ENCODE data around the gene ABCB8. TPM values are rescaled to one million over a fixed set of nuclear protein-coding genes. Genes with fewer than 3 reads are reported as not detected.

ABCB8 gene
- total and polyA plus RNA-seq, 9 of the 15 experiments (the other 6 are each of a cell fraction or from before 2014, with no cell fraction given), result 7.6 to 106 (median 36.3) TPM

DNA sequence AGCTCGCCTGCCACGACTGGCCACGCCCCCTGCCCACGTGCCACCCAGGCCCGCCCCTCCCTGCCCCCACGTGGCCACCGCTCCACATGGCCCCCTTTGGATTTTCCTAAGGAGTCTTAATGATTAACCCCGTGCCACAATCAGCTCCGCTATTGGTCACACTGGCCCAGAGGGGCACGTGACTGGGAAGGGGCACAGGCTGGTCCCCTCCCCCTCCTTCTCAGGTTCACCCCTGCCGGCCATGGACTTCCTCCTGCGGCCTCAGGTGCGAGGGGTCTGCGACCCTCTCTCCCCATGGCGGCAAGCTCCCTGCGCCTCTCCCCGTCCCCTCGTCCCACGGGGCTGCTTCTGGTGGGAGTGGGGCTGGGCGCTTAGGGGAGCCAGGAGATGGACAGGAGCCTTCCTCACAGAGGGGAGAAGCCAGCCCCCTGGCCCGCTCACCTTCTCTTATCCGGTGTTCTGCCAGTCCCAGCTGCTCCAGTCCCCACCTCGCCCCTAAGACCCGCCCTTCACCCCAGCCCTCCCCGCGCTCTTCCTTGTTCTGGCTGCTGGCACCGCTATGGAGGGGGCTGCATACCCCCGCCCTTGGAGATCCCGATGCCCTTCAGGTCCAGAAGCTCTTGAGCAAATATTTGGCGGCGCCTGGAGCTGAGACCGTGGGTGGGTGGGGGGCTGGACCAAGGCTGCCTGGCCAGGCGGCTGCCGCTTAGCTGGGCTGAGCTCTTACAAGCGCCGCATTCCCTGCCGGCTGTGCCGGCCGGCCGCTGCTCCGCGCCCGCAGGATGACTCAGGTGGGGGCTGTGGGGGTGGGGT is 34.4 kb downstream of the ABCB8 start (continued):
- no peak for TF ChIP-seq CEBPZ (IDR thresholded peaks at IDR 0.05; ENCODE audit: borderline replicate concordance, low read depth, low read length)
- TF ChIP-seq KLF6 (CRISPR knock-in tag; IDR thresholded peaks at IDR 0.05; ENCODE audit: borderline replicate concordance), result no peak
- 0 out of 2 replicates have a peak, but pooled peaks have one; percentile 27 for TF ChIP-seq CHD2 (IDR thresholded peaks at IDR 0.05; ENCODE audit: low read depth, low read length)
- 0 out of 4 replicates have a peak, but pooled peaks of 1 of the 2 experiments have one; percentile 1 for TF ChIP-seq RCOR1 (IDR thresholded peaks at IDR 0.05; ENCODE audit: borderline replicate concordance in 1 of 2, low read depth in 2 of 2, low read length in 2 of 2)
- peak; percentile 30; the same call in 1 of the 2 replicates for TF ChIP-seq E2F3 (CRISPR knock-in tag; IDR thresholded peaks at IDR 0.05)
- TF ChIP-seq SAP30 (IDR thresholded peaks at IDR 0.05; ENCODE audit: borderline replicate concordance, insufficient read depth, low read depth, low read length, poor library complexity, severe bottlenecking), result peak; percentile 96
- TF ChIP-seq ZNF124 (CRISPR knock-in tag; IDR thresholded peaks at IDR 0.05), result no peak
- 0 out of 2 replicates have a peak, but pooled peaks have one; percentile 4 for TF ChIP-seq HBP1 (CRISPR knock-in tag; IDR thresholded peaks at IDR 0.05)
- no peak for TF ChIP-seq PRMT5 (CRISPR knock-in tag; IDR thresholded peaks at IDR 0.05)
- TF ChIP-seq ZNF253 (CRISPR knock-in tag; conservative IDR thresholded peaks at IDR 0.05), result no peak
- TF ChIP-seq, protein P1, sequence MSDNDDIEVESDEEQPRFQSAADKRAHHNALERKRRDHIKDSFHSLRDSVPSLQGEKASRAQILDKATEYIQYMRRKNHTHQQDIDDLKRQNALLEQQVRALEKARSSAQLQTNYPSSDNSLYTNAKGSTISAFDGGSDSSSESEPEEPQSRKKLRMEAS (CRISPR knock-in tag; IDR thresholded peaks at IDR 0.05), result peak; percentile 98
- TF ChIP-seq ZNF165 (CRISPR knock-in tag; IDR thresholded peaks at IDR 0.05; ENCODE audit: borderline replicate concordance), result no peak
- no peak for TF ChIP-seq ATF1 (CRISPR knock-in tag; IDR thresholded peaks at IDR 0.05)
- TF ChIP-seq ATF1 (tag; IDR thresholded peaks at IDR 0.05), result peak; percentile 51
- TF ChIP-seq ZFP30 (CRISPR knock-in tag; IDR thresholded peaks at IDR 0.05; ENCODE audit: borderline replicate concordance), result no peak
- TF ChIP-seq MYBL2 (IDR thresholded peaks at IDR 0.05; ENCODE audit: low read depth), result no peak
- no peak for TF ChIP-seq MYBL2 (CRISPR knock-in tag; IDR thresholded peaks at IDR 0.05; ENCODE audit: borderline replicate concordance)
- no peak for TF ChIP-seq SIN3B (IDR thresholded peaks at IDR 0.05; ENCODE audit: low read depth)
- peak; percentile 17; the same call in 1 of the 2 replicates for TF ChIP-seq ZBTB17 (CRISPR knock-in tag; IDR thresholded peaks at IDR 0.05)
- TF ChIP-seq MAFG (tag; conservative IDR thresholded peaks at IDR 0.05), result no peak
- TF ChIP-seq NFRKB (IDR thresholded peaks at IDR 0.05; ENCODE audit: low read depth), result peak; percentile 54; the same call in 1 of the 2 replicates
- TF ChIP-seq LCOR (CRISPR knock-in tag; IDR thresholded peaks at IDR 0.05), result peak; percentile 70; the same call in 1 of the 2 replicates
- no peak for TF ChIP-seq ZZZ3 (IDR thresholded peaks at IDR 0.05)

Measured in K562 (cell line).